ENCODE measurements around the gene RTN1.

- TF ChIP-seq CTCF (IDR thresholded peaks at IDR 0.05; ENCODE audit: low read length) (no peak), EZH2 (IDR thresholded peaks at IDR 0.05; ENCODE audit: borderline replicate concordance, low read length) (no peak)
Observed at GRCh38 chr14:59727073-59727661, 143.4 kb downstream of the RTN1 start.

All from OCI-LY1 (cell line).